OCI-LY3 (cell line): ENCODE results near the gene KDM5A.

Experiments
- EZH2phosphoT487 ChIP-seq: fragments of 200-600 bp; shearing (Covaris generic); IDR thresholded peaks from 2 replicates; pipeline ENCODE4 v1.6.1; 2018; ENCODE audit warnings: antibody characterized with exemption, mixed run types, low read depth
- TF ChIP-seq, protein P1 (sequence below): fragments of 200-600, 300-600 bp; sonication (generic); IDR thresholded peaks from 2 replicates; pipeline ENCODE4 v1.5.1; 2014; ENCODE audit warnings: antibody characterized with exemption, low read length, low read depth

DNA sequence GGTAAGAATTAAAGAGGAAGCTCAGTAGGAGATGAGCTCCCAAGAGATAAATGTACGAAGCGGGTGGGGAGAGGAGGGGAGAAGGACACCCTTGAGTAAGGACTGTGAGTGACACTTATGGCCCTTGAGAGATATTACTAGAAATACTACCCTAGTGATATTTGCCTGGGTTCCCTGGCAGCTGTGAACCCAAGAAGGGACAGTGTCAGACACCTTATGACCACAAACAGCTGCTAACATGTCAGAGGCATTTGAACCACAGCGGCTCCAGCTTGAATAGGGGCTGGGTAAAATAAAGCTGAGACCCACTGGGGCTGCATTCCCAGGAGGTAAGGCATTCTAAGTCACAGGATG lies 155.5 kb downstream of the KDM5A start:
- TF ChIP-seq, protein P1, sequence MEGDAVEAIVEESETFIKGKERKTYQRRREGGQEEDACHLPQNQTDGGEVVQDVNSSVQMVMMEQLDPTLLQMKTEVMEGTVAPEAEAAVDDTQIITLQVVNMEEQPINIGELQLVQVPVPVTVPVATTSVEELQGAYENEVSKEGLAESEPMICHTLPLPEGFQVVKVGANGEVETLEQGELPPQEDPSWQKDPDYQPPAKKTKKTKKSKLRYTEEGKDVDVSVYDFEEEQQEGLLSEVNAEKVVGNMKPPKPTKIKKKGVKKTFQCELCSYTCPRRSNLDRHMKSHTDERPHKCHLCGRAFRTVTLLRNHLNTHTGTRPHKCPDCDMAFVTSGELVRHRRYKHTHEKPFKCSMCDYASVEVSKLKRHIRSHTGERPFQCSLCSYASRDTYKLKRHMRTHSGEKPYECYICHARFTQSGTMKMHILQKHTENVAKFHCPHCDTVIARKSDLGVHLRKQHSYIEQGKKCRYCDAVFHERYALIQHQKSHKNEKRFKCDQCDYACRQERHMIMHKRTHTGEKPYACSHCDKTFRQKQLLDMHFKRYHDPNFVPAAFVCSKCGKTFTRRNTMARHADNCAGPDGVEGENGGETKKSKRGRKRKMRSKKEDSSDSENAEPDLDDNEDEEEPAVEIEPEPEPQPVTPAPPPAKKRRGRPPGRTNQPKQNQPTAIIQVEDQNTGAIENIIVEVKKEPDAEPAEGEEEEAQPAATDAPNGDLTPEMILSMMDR = no peak
- no peak for TF ChIP-seq EZH2phosphoT487
